HCT116 (cell line): ENCODE results near the gene GALNT14. TPM values are rescaled to one million over a fixed set of nuclear protein-coding genes. Genes with fewer than 3 reads are reported as not detected.

Experiments used
- ATAC-seq: fragments of 200-7000 bp; cut with Tn5 transposase; 2 replicates; pipeline ENCODE4 v1.9.1; 2020; ENCODE audit warnings: mild to moderate bottlenecking, moderate library complexity
- BruUV-seq: library from RNA; stranded (reverse); fragments of 400-500 nt; replicated peaks from 2 replicates; lab custom pipeline; 2021; lab: Mats Ljungman, UMichigan
- CTCF ChIA-PET: fragments of 300-600 bp; sonication (Branson Sonifier 250); formaldehyde crosslinking; loops from one replicate; lab custom pipeline; 2021; ENCODE audit warnings: antibody characterized with exemption; lab: Charles Lee
- POLR2A ChIA-PET: fragments of 300-600, 350-600 bp; sonication (Branson Sonifier 250); formaldehyde crosslinking; loops from one replicate; lab custom pipeline; 2021; ENCODE audit warnings: antibody characterized with exemption; lab: Charles Lee
- RAD21 ChIA-PET, 2 experiments: fragments of 300-600 bp; sonication (Branson Sonifier 250); formaldehyde crosslinking; loops; one replicate each; lab custom pipeline; 2023; ENCODE audit warnings: low total read pairs in 2 of 2; ENCODE audit not compliant: uncharacterized antibody in 2 of 2, unreplicated experiment in 2 of 2, low non-redundant PET in 1 of 2; lab: Charles Lee
- DNase-seq: peaks from one replicate; pipeline ENCODE4 v3.0.0-alpha.2; 2010; ENCODE audit warnings: low read depth, low spot score
- H2AFZ ChIP-seq: fragments of 200-600 bp; shearing (Covaris generic), sonication (generic); 2 replicates; pipeline ENCODE4 v1.6.1; 2017; ENCODE audit warnings: low read depth, mixed run types, mixed read lengths, antibody characterized with exemption, low read length; ENCODE audit not compliant: poor library complexity, severe bottlenecking
- H3K27ac ChIP-seq: 2 replicates; pipeline ENCODE4 v1.5.1; 2012; ENCODE audit warnings: low read depth, low read length
- H3K27me3 ChIP-seq: fragments of 200-600 bp; sonication (generic); 2 replicates; pipeline ENCODE4 v1.6.1; 2016; ENCODE audit warnings: mixed run types, low read length, mixed read lengths; ENCODE audit not compliant: insufficient read depth
- H3K36me3 ChIP-seq, 2 experiments: fragments of 200-500 bp in 1 of 2; fragments of 200-600 bp in 1 of 2; sonication (Bioruptor generic) in 1 of 2; sonication (generic) in 1 of 2; 2 replicates each; pipeline versions ENCODE4 v1.5.1 to v1.6.1; 2014 to 2016; ENCODE audit warnings: low read length in 2 of 2, inconsistent platforms in 1 of 2, mixed read lengths in 1 of 2, mixed run types in 1 of 2; ENCODE audit not compliant: insufficient read depth in 2 of 2, control insufficient read depth in 1 of 2
- H3K4me1 ChIP-seq, 2 experiments: fragments of 200-600 bp in 1 of 2; sonication (generic) in 1 of 2; 2 replicates each; pipeline versions ENCODE4 v1.5.1 to v1.6.1; 2012 to 2017; ENCODE audit warnings: low read length in 2 of 2, inconsistent platforms in 1 of 2, mild to moderate bottlenecking in 1 of 2, mixed read lengths in 1 of 2, mixed run types in 1 of 2, moderate library complexity in 1 of 2; ENCODE audit not compliant: insufficient read depth in 2 of 2, control insufficient read depth in 1 of 2
- H3K4me2 ChIP-seq: fragments of 200-600 bp; sonication (generic); 2 replicates; pipeline ENCODE4 v1.6.1; 2017; ENCODE audit warnings: mixed run types, low read length, mixed read lengths
- H3K4me3 ChIP-seq, 2 experiments: fragments of 200-600 bp in 1 of 2; sonication (generic) in 1 of 2; replicated peaks in 1 of 2; 2 replicates each; pipeline ENCODE4 v1.5.1; 2011 to 2016; ENCODE audit warnings: low read length in 2 of 2, control low read depth in 1 of 2, low read depth in 1 of 2, mild to moderate bottlenecking in 1 of 2, mixed read lengths in 1 of 2, mixed run types in 1 of 2
- H3K79me2 ChIP-seq: fragments of 200-600 bp; sonication (generic); 2 replicates; pipeline ENCODE4 v1.6.1; 2017; ENCODE audit warnings: mild to moderate bottlenecking, mixed run types, low read length, moderate library complexity, mixed read lengths; ENCODE audit not compliant: insufficient read depth
- H3K9ac ChIP-seq: fragments of 200-600 bp; sonication (generic); 2 replicates; pipeline ENCODE4 v1.6.1; 2016; ENCODE audit warnings: low read length, mixed read lengths
- H3K9me2 ChIP-seq: fragments of 200-600 bp; sonication (generic), shearing (Covaris generic); 2 replicates; pipeline ENCODE4 v1.6.1; 2017; ENCODE audit warnings: mixed run types, mild to moderate bottlenecking, moderate library complexity; ENCODE audit not compliant: insufficient read depth
- H3K9me3 ChIP-seq, 2 experiments: fragments of 200-500 bp in 1 of 2; fragments of 200-600 bp in 1 of 2; sonication (Bioruptor generic) in 1 of 2; sonication (generic) in 1 of 2; 2 replicates each; pipeline ENCODE4 v1.6.1; 2014 to 2017; ENCODE audit warnings: low read length in 2 of 2, mixed read lengths in 2 of 2, inconsistent platforms in 1 of 2, low read depth in 1 of 2, mild to moderate bottlenecking in 1 of 2, mixed run types in 1 of 2, moderate library complexity in 1 of 2; ENCODE audit not compliant: control insufficient read depth in 1 of 2, insufficient read depth in 1 of 2
- H4K20me1 ChIP-seq: fragments of 200-600 bp; sonication (generic), shearing (Covaris generic); 2 replicates; pipeline ENCODE4 v1.6.1; 2017; ENCODE audit warnings: mixed run types, mild to moderate bottlenecking, moderate library complexity; ENCODE audit not compliant: insufficient read depth
- CBX3 ChIP-seq: IDR thresholded peaks from 2 replicates; pipeline ENCODE4 v1.6.1; 2012; ENCODE audit warnings: low read depth
- CEBPB ChIP-seq: IDR thresholded peaks from 2 replicates; pipeline ENCODE4 v1.6.1; 2012; ENCODE audit warnings: low read depth
- CTCF ChIP-seq, 3 experiments: fragments of 200-600 bp in 1 of 3; sonication (generic) in 1 of 3; IDR thresholded peaks in 2 of 3; conservative IDR thresholded peaks in 1 of 3; 2 replicates each; pipeline ENCODE4 v1.5.1; 2012 to 2017; ENCODE audit warnings: low read depth in 2 of 3, low read length in 2 of 3, antibody characterized with exemption in 1 of 3, borderline replicate concordance in 1 of 3, control low read depth in 1 of 3, mild to moderate bottlenecking in 1 of 3, mixed read lengths in 1 of 3, mixed run types in 1 of 3, moderate library complexity in 1 of 3; ENCODE audit not compliant: insufficient read depth in 1 of 3
- EGR1 ChIP-seq: IDR thresholded peaks from 2 replicates; pipeline ENCODE4 v1.6.1; 2012; ENCODE audit warnings: low read depth
- ELF1 ChIP-seq: IDR thresholded peaks from 2 replicates; pipeline ENCODE4 v1.6.1; 2012; ENCODE audit warnings: low read depth, borderline replicate concordance
- EZH2 ChIP-seq: fragments of 200-600 bp; sonication (generic); IDR thresholded peaks from 2 replicates; pipeline ENCODE4 v1.6.1; 2017; ENCODE audit warnings: antibody characterized with exemption, mixed run types
- EZH2phosphoT487 ChIP-seq: fragments of 200-600 bp; IDR thresholded peaks from 2 replicates; pipeline ENCODE4 v1.6.1; 2018; ENCODE audit warnings: antibody characterized with exemption, borderline replicate concordance
- FOSL1 ChIP-seq: IDR thresholded peaks from 2 replicates; pipeline ENCODE4 v1.6.1; 2012; ENCODE audit warnings: low read depth
- JUND ChIP-seq: IDR thresholded peaks from 2 replicates; pipeline ENCODE4 v1.6.1; 2012
- MAX ChIP-seq: IDR thresholded peaks from 2 replicates; pipeline ENCODE4 v1.6.1; 2012
- SIN3A ChIP-seq: IDR thresholded peaks from 2 replicates; pipeline ENCODE4 v1.6.1; 2012; ENCODE audit warnings: low read depth
- SRF ChIP-seq: IDR thresholded peaks from 2 replicates; pipeline ENCODE4 v1.6.1; 2012; ENCODE audit warnings: low read depth
- YY1 ChIP-seq: IDR thresholded peaks from 2 replicates; pipeline ENCODE4 v1.6.1; 2011; ENCODE audit warnings: low read length, low read depth, moderate library complexity, mild to moderate bottlenecking; ENCODE audit not compliant: insufficient replicate concordance; ENCODE audit errors: extremely low read depth
- ZFX ChIP-seq: fragments of 450-650 bp; IDR thresholded peaks from 2 replicates; pipeline ENCODE4 v1.6.1; 2017
- ZNF274 ChIP-seq: fragments of 200-500 bp; sonication (Bioruptor generic); IDR thresholded peaks from 2 replicates; pipeline ENCODE4 v1.6.1; 2014; ENCODE audit warnings: mild to moderate bottlenecking, low read depth, low read length, inconsistent platforms
- intact Hi-C: fragments of 100-400 bp; cut with micrococcal nuclease; formaldehyde crosslinking; loops from 2 replicates; pipeline ENCODE4 v1.10.0; 2022
- total RNA-seq: library from RNA; stranded (reverse); gene quantifications from one replicate; pipeline ENCODE4 v1.2.1, GENCODE V29; 2021; ENCODE audit not compliant: unreplicated experiment

The GALNT14 gene
- total RNA-seq, 1 experiment from 2014 or later: 11.2 TPM

DNA sequence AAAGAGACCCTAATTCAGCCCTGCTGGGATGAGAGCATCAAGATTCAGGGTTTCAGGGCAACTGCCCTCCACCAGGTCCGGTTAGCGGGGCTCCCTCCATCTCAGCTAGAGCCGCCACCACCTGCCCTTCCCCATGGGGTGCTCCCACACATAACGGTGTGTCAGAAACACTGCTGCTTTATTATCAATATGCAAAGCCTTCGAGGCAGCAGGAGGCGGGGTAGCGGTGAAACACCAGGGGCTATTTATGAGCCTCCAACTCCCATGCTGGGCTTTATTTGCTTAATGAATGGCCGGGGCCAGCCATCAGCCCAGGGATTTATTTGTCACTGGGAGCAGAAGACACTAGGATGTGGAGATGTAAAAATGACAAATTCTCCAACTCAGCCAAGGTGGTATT lies 109.8 kb downstream of the GALNT14 start:
- no peak overlapping the region for H3K4me2 ChIP-seq
- DNase-seq (no peak), ATAC-seq (no peak)
- no peak overlapping the region for H2AFZ ChIP-seq
- H3K4me3 ChIP-seq: no peak overlapping the region
- no peak overlapping the region for H3K9ac ChIP-seq
- H4K20me1 ChIP-seq: no peaks in the 10 kb centered on the region
- no peaks in the 10 kb centered on the region for H3K27me3 ChIP-seq
- intact Hi-C loops: no loop called here
- no peaks in the 10 kb centered on the region for H3K4me1 ChIP-seq
- ChIA-PET POLR2A (no interaction called here), RAD21 (no interaction called here), CTCF (no interaction called here)
- H3K9me2 ChIP-seq: no peaks in the 10 kb centered on the region
- no peaks in the 10 kb centered on the region for H3K36me3 ChIP-seq
- H3K27ac ChIP-seq: no peak overlapping the region
- no peaks in the 10 kb centered on the region for H3K9me3 ChIP-seq
- no peak for TF ChIP-seq MAX
- TF ChIP-seq YY1: no peak
- TF ChIP-seq CBX3: no peak
- TF ChIP-seq CEBPB: no peak
- TF ChIP-seq SRF: no peak
- no peak for TF ChIP-seq ZNF274
- TF ChIP-seq ELF1: no peak
- no peak for TF ChIP-seq JUND
- BruUV-seq: no TSS peak
- H3K79me2 ChIP-seq: no peaks in the 10 kb centered on the region

GRCh38 chr2:31027549-31027948 lies 110.7 kb downstream of the GALNT14 start:
- H3K9me3 ChIP-seq: no peaks in the 10 kb centered on the region
- no peaks in the 10 kb centered on the region for H3K4me1 ChIP-seq
- TF ChIP-seq EZH2phosphoT487: no peak
- TF ChIP-seq ZFX: no peak
- TF ChIP-seq CTCF (IDR thresholded peaks at IDR 0.05 in 2 of 3, conservative IDR thresholded peaks at IDR 0.05 in 1 of 3; ENCODE audit: borderline replicate concordance in 1 of 3, insufficient read depth in 1 of 3, low read depth in 2 of 3, low read length in 2 of 3): no peak
- no peak for TF ChIP-seq ELF1
- TF ChIP-seq CEBPB: no peak
- TF ChIP-seq FOSL1: no peak
- no peak for TF ChIP-seq EZH2
- no peak for TF ChIP-seq SIN3A
- TF ChIP-seq EGR1: no peak
- H3K9ac ChIP-seq: no peak overlapping the region
- no peaks in the 10 kb centered on the region for H3K27me3 ChIP-seq
- H3K9me2 ChIP-seq: no peaks in the 10 kb centered on the region
- ChIA-PET CTCF (no interaction called here), POLR2A (no interaction called here), RAD21 (no interaction called here)
- H4K20me1 ChIP-seq: no peaks in the 10 kb centered on the region
- ATAC-seq: no peak
- no peaks in the 10 kb centered on the region for H3K79me2 ChIP-seq
- no peaks in the 10 kb centered on the region for H3K36me3 ChIP-seq
- BruUV-seq: no TSS peak
- H3K4me3 ChIP-seq: no peak overlapping the region
- H3K4me2 ChIP-seq: no peak overlapping the region
- no peak overlapping the region for H2AFZ ChIP-seq
- no peak overlapping the region for H3K27ac ChIP-seq
- no peak for DNase-seq
- intact Hi-C loops: no loop called here
